ENCODE measurements around the gene OR2H1. TPM values are rescaled to one million over a fixed set of nuclear protein-coding genes. Genes with fewer than 3 reads are reported as not detected.

OR2H1 gene
- not detected in 2 replicates for polyA plus RNA-seq (2011; rRNA removed)
- polyA minus RNA-seq (2011; rRNA and poly(A)+ RNA removed) = not detected in 2 replicates

- no peak for DNase-seq (ENCODE audit: low read depth)
- CTCF ChIA-PET = no interaction called here
- no peak for TF ChIP-seq CTCF (IDR thresholded peaks at IDR 0.05; ENCODE audit: insufficient read depth, low read depth, low read length)
- Histone ChIP-seq H3K4me3 (ENCODE audit: low read depth, low read length) (no peak within 1 kb of the TSS), H3K36me3 (ENCODE audit: control insufficient read depth, insufficient read depth, low read length) (no peaks in the 10 kb centered on the region), H3K27me3 (ENCODE audit: control insufficient read depth, insufficient read depth, low read length) (no peaks in the 10 kb centered on the region)
- POLR2A ChIA-PET = no interaction called here
These were observed at the start of gene OR2H1, which contains the start of gene OR11A1 for GRCh38 chr6:29456971-29457370. TSS of gene OR2H1 (plus strand) at chr6:29457155. CDS start at chr6:29461770, 4,615 bp downstream. TSS of gene OR11A1 (minus strand) at chr6:29457071. CDS start at chr6:29427641, 29,430 bp downstream.

GRCh38 chr6:29414588-29414987 lies 42.4 kb upstream of the OR2H1 start, which contains the start of gene OR12D1:
TSS of gene OR12D1 (plus strand) at chr6:29414928.
- no peak for DNase-seq (ENCODE audit: low read depth)
- ChIA-PET CTCF (no interaction called here), POLR2A (no interaction called here)

GRCh38 chr6:29419516-29419915 lies 37.4 kb upstream of the OR2H1 start:
- Histone ChIP-seq H3K4me3 (ENCODE audit: low read depth, low read length) (no peak overlapping the region), H3K36me3 (ENCODE audit: control insufficient read depth, insufficient read depth, low read length) (no peaks in the 10 kb centered on the region), H3K27me3 (ENCODE audit: control insufficient read depth, insufficient read depth, low read length) (no peaks in the 10 kb centered on the region)
- POLR2A ChIA-PET = no interaction called here
- TF ChIP-seq CTCF (IDR thresholded peaks at IDR 0.05; ENCODE audit: insufficient read depth, low read depth, low read length) = no peak
- no peak for DNase-seq (ENCODE audit: low read depth)
- CTCF ChIA-PET = no interaction called here

More at GRCh38 chr6:29414588-29414987, 42.4 kb upstream of the OR2H1 start, which contains the start of gene OR12D1:
- TF ChIP-seq CTCF (IDR thresholded peaks at IDR 0.05; ENCODE audit: insufficient read depth, low read depth, low read length) = no peak
- Histone ChIP-seq H3K27me3 (ENCODE audit: control insufficient read depth, insufficient read depth, low read length) (no peaks in the 10 kb centered on the region), H3K36me3 (ENCODE audit: control insufficient read depth, insufficient read depth, low read length) (no peaks in the 10 kb centered on the region), H3K4me3 (ENCODE audit: low read depth, low read length) (no peak within 1 kb of the TSS)

- ChIA-PET CTCF (no interaction called here), POLR2A (no interaction called here)
- Histone ChIP-seq H3K36me3 (ENCODE audit: control insufficient read depth, insufficient read depth, low read length) (no peaks in the 10 kb centered on the region), H3K27me3 (ENCODE audit: control insufficient read depth, insufficient read depth, low read length) (no peaks in the 10 kb centered on the region), H3K4me3 (ENCODE audit: low read depth, low read length) (no peak overlapping the region)
- DNase-seq (ENCODE audit: low read depth) = no peak
- TF ChIP-seq CTCF (IDR thresholded peaks at IDR 0.05; ENCODE audit: insufficient read depth, low read depth, low read length) = no peak
These were observed 32.8 kb upstream of the OR2H1 start for GRCh38 chr6:29424168-29424567.

- DNase-seq (ENCODE audit: low read depth) = no peak
- Histone ChIP-seq H3K4me3 (ENCODE audit: low read depth, low read length) (no peak overlapping the region), H3K27me3 (ENCODE audit: control insufficient read depth, insufficient read depth, low read length) (no peaks in the 10 kb centered on the region), H3K36me3 (ENCODE audit: control insufficient read depth, insufficient read depth, low read length) (no peaks in the 10 kb centered on the region)
- ChIA-PET CTCF (no interaction called here), POLR2A (no interaction called here)
- TF ChIP-seq CTCF (IDR thresholded peaks at IDR 0.05; ENCODE audit: insufficient read depth, low read depth, low read length) = no peak
These were observed 32.4 kb upstream of the OR2H1 start for GRCh38 chr6:29424575-29424974.
